Ovary (tissue), 9 donors: ENCODE measurements around the gene KCNAB1. TPM values are rescaled to one million over a fixed set of nuclear protein-coding genes. Genes with fewer than 3 reads are reported as not detected.

Experiments used
- DNase-seq, 5 donors: peaks; one replicate each; pipeline ENCODE4 v3.0.0-alpha.2; 2019 to 2020
- H3K27ac ChIP-seq, 2 donors: fragments of 200-600 bp; one replicate each; pipeline versions ENCODE4 v1.5.1 to v1.8.0; 2019 to 2022
- H3K27me3 ChIP-seq: fragments of 200-600 bp; one replicate; pipeline ENCODE4 v1.8.0; 2022
- H3K36me3 ChIP-seq: fragments of 200-600 bp; sonication (generic); one replicate; pipeline ENCODE4 v1.5.1; 2019
- H3K4me1 ChIP-seq: one replicate; pipeline ENCODE4 v1.8.1; 2013; ENCODE audit warnings: mild to moderate bottlenecking, moderate library complexity; ENCODE audit not compliant: insufficient read depth
- H3K4me3 ChIP-seq: fragments of 200-600 bp; sonication (generic); one replicate; pipeline ENCODE4 v1.5.1; 2017
- H3K9me3 ChIP-seq, 2 donors: fragments of 200-600 bp in 1 of 2; sonication (generic) in 1 of 2; one replicate each; pipeline versions ENCODE4 v1.5.1 to v1.8.1; 2013 to 2019; ENCODE audit warnings: mild to moderate bottlenecking in 1 of 2, moderate library complexity in 1 of 2
- EP300 ChIP-seq: sonication (generic); formaldehyde crosslinking; IDR thresholded peaks from one replicate; pipeline ENCODE4 v1.6.1; 2017; ENCODE audit warnings: antibody characterized with exemption
- POLR2A ChIP-seq: fragments of 450-650 bp; IDR thresholded peaks from one replicate; pipeline ENCODE4 v1.6.1; 2017; ENCODE audit warnings: antibody characterized with exemption, mild to moderate bottlenecking, moderate library complexity
- WGBS, 3 donors: extraction: QIAGEN DNeasy Blood & Tissue Kit in 1 of 3; methylation state at CpG; one replicate each; pipeline versions ENCODE4 v1.1.5 to v1.1.7; 2013 to 2017; 5-methylcytosine and 5-hydroxymethylcytosine counted together
- intact Hi-C, 4 donors: fragments of 100-400 bp; cut with DNase I; formaldehyde crosslinking; loops; one replicate each; pipeline versions ENCODE4 v1.11.0 to v1.15.1; 2022 to 2023
- polyA plus RNA-seq, 2 donors: library from polyadenylated mRNA; stranded (reverse); fragments of 200-250 nt in 1 of 2; fragments of 350-450 nt in 1 of 2; fragmentation: Illumina TruSeq in 1 of 2; extraction: RNeasy Lipid Tissue Mini Kit (QIAGEN cat#74804) in 1 of 2; gene quantifications; one replicate each; pipeline ENCODE4 v1.2.3, GENCODE V29; 2013 to 2014
- total RNA-seq, 7 donors: library from RNA; depleted of rRNA in 2 of 7; stranded (reverse); fragments of >200 nt in 2 of 7; fragmentation: NEBNext Ultra II Directional in 3 of 7; extraction: Animal tissue kit (Norgen Biotek cat#: 25700) in 3 of 7; gene quantifications; one replicate each; pipeline versions ENCODE4 v1.1.0 to v1.2.4, GENCODE V29; 2016 to 2023
- TF ChIP-seq, protein P1 (sequence below), 3 donors: fragments of 450-650 bp in 2 of 3; fragments of 200-600 bp in 1 of 3; IDR thresholded peaks; one replicate each; pipeline versions ENCODE4 v1.5.1 to v1.8.0; 2016 to 2022; ENCODE audit warnings: antibody characterized with exemption in 3 of 3, mild to moderate bottlenecking in 1 of 3
- donor health status: DM: no; HTN: no; CAD: no; lungs with moderate emphysema.
- donor health status: DM: no; HTN: no; CAD: no.
- donor health status: Bipolar disorder and iron deficiency.
- donor health status: DM: yes; HTN: yes; CAD: no.
- donor health status: DM: no; HTN: no; CAD: no.
- donor health status: DM: yes; HTN: yes; CAD: no.

Gene KCNAB1
- total and polyA plus RNA-seq, 9 donors, result 0.60 to 8.0 (median 2.4) TPM

DNA sequence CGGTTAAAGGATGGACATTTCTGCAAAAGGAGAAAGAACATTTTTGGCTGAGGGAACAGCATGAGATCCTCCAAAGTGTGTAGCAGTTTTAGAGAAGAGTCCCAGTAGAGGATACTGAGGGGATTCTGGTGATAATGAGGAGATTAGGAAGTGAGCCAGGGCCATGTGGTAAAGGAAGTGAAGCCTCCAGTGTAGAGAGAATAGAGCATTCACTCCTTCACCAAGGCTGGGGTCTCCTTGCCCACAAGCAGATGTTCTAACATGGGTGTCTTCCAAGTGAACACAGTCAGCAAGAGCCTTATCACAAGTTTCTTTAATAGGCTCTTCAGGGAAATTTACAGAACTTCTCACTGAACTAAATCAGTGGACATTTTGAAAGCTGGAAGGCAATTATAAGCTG is 260.9 kb downstream of the KCNAB1 start:
- DNase-seq, result no peak
- Histone ChIP-seq H3K4me1 (no peaks in the 10 kb centered on the region), H3K9me3 (no peaks in the 10 kb centered on the region), H3K27ac (no peak overlapping the region), H3K4me3 (no peak overlapping the region), H3K36me3 (no peaks in the 10 kb centered on the region), H3K27me3 (no peaks in the 10 kb centered on the region)
- 76 to 80% (median 76%) methylated on average over 1 of the region's 1 CpG for WGBS, 3 donors
- intact Hi-C loops, result no loop called here
- TF ChIP-seq EP300 (no peak), POLR2A (no peak)
- TF ChIP-seq, protein P1, sequence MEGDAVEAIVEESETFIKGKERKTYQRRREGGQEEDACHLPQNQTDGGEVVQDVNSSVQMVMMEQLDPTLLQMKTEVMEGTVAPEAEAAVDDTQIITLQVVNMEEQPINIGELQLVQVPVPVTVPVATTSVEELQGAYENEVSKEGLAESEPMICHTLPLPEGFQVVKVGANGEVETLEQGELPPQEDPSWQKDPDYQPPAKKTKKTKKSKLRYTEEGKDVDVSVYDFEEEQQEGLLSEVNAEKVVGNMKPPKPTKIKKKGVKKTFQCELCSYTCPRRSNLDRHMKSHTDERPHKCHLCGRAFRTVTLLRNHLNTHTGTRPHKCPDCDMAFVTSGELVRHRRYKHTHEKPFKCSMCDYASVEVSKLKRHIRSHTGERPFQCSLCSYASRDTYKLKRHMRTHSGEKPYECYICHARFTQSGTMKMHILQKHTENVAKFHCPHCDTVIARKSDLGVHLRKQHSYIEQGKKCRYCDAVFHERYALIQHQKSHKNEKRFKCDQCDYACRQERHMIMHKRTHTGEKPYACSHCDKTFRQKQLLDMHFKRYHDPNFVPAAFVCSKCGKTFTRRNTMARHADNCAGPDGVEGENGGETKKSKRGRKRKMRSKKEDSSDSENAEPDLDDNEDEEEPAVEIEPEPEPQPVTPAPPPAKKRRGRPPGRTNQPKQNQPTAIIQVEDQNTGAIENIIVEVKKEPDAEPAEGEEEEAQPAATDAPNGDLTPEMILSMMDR (IDR thresholded peaks at IDR 0.05), result no peak

DNA sequence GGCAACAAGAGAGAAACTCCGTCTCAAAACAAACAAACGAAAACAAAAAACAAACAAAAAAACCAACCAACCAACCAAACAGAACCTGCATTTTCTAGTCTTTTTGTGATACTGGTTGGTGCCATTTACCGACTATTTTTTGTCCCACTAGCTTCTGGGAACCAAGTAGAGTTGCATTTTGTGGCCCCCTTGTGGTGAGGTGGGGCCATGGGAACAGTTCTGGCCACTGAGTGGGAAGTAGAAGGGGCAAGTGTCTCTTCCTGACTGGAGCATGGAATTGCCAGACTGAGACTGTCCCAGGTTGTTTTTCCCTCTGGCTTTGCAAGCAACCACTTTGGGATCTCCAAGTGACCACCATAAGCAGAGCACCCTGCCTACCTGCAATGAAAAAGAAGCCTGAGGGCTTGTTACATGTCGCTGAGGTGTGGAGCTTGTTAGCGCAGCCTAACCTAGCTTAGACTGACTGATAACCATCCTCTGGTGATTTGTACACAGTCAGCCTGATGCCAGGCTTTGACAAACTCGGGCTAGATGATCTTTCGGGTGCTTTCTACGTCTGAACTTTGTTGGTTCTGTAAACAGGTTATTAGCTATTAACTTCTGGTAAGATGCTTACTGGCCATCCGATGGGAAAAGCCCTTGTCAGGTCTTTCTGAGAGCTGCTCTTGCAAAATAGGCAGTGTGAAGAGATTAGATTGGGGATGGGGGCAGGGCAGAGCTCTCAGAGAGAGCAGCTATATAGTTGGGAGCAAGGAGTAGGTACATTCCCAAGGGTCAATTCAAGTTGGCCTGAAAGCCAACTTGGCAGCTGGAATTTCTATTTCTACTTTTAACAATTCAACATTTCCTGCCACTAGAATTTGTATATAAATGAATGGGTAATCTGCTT is 262.3 kb downstream of the KCNAB1 start:
- TF ChIP-seq POLR2A, result no peak
- H3K4me3 ChIP-seq, result no peak overlapping the region
- H3K27ac ChIP-seq, result no peak overlapping the region
- no peaks in the 10 kb centered on the region for H3K9me3 ChIP-seq
- WGBS, 3 donors, result 89 to 92% (median 91%) methylated on average over 9 of the region's 9 CpGs
- H3K36me3 ChIP-seq, result no peaks in the 10 kb centered on the region
- H3K4me1 ChIP-seq, result no peaks in the 10 kb centered on the region
- intact Hi-C loops, result no loop called here
- no peak for DNase-seq
- H3K27me3 ChIP-seq, result no peaks in the 10 kb centered on the region

DNA sequence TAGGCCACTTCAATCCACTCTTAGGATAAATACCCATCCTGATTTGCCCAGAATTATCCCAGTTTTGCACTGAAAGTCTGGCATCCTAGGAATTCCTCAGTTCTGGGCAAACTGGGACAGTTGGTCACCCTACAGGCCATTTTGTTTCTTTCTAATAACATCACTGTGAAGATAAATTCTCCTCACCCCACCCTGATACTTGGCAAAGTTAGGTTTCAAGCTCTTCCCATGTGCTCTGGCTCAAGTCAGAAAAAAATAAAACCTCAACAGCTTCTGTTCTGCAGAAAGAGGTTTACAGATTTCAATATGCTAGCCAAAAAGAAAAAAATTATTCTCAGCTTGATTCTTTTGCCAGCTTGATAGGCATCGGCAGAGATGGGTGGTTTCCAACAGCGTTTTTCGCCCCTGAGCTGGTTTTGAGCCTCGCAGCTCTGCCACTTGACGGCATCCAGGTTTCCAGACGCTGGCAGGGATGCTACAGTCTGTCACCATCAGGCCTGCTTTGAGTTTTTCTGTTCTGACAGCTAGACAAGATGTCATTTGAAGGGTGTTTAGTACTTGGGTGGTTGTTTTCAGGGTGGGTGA is 263.2 kb downstream of the KCNAB1 start:
- no peak overlapping the region for H3K4me3 ChIP-seq
- no peaks in the 10 kb centered on the region for H3K9me3 ChIP-seq
- no peaks in the 10 kb centered on the region for H3K27me3 ChIP-seq
- H3K4me1 ChIP-seq, result no peaks in the 10 kb centered on the region
- intact Hi-C loops, result no loop called here
- H3K36me3 ChIP-seq, result no peaks in the 10 kb centered on the region
- WGBS, 3 donors, result 62 to 79% (median 78%) methylated on average over 6 of the region's 6 CpGs
- no peak for DNase-seq
- H3K27ac ChIP-seq, result no peak overlapping the region
- TF ChIP-seq POLR2A (no peak), EP300 (no peak)
- TF ChIP-seq, protein P1 (IDR thresholded peaks at IDR 0.05), result no peak

DNA sequence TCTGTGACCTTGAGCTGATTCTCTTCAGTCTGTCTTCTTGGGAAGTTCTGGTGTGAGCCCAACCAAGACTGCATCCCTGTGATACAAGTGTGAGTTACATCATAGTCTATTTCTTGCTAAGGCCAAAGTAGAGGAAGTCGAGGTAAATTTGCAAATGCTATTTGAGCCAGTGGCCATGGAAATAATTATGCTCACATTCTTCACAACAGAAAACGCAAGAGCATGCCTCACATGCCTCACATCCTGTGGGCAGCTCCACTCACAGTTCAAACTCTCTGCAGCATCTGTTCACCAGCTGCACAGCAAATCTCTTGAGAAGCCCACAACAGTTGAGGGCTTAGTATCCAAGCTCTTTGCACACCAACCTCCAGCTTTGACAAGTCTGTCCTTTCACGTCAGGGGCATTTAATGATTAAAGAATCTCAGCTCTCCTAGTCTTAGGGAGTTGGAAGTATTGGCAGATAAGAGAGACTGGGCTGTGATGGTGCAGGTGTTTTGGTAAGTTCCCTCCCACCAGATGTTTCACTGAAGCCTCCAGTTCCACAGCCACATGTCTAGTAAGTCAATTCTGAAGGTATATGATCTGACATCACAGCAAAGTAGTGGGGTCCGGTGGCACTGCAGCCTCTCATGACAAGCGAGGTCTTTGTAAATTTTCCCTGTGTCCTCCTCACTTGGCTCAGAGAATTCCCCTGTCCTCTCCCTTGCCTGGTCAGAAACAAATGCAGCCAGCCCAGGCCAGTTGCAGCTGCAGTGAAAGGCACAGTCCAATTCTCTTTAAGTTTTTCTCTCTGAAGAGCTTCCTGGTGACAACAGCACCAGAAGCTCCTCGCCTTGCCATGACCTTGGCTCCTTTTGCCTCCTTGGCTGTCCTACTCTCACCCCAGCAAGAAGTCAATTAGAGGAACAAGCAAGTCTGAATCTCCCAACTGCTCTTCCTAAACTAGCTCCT is 268.4 kb downstream of the KCNAB1 start:
- Histone ChIP-seq H3K27me3 (no peaks in the 10 kb centered on the region), H3K36me3 (no peaks in the 10 kb centered on the region), H3K27ac (no peak overlapping the region), H3K4me3 (no peak overlapping the region), H3K9me3 (no peaks in the 10 kb centered on the region), H3K4me1 (no peaks in the 10 kb centered on the region)
- TF ChIP-seq, protein P1 (IDR thresholded peaks at IDR 0.05), result no peak
- no peak for TF ChIP-seq EP300
- no peak for TF ChIP-seq POLR2A
- WGBS, 3 donors, result 53 to 65% (median 56%) methylated on average over 6 of the region's 6 CpGs
- no peak for DNase-seq
- intact Hi-C loops, result no loop called here
